Choroid plexus epithelial cell (primary cell): Measurements from ENCODE around the gene CFAP53.

Experiments
- DNase-seq: peaks from one replicate; pipeline ENCODE4 v3.0.0-alpha.2; 2010; ENCODE audit warnings: low read depth
- H3K4me3 ChIP-seq: 2 replicates; pipeline ENCODE4 v1.5.1; 2011; ENCODE audit warnings: low read depth, mild to moderate bottlenecking, control low read depth, low read length, moderate library complexity
- CTCF ChIP-seq: conservative IDR thresholded peaks from 2 replicates; pipeline ENCODE4 v1.5.1; 2011; ENCODE audit warnings: low read depth, mild to moderate bottlenecking, control low read depth, inconsistent platforms, low read length, moderate library complexity

The CFAP53 gene

GRCh38 chr18:50201476-50202018, 64.7 kb downstream of the CFAP53 start:
- no peak for TF ChIP-seq CTCF
- no peak overlapping the region for H3K4me3 ChIP-seq
- peak; percentile 8 for DNase-seq

- no peak overlapping the region for H3K4me3 ChIP-seq
- DNase-seq: no peak
- TF ChIP-seq CTCF: no peak
These were observed 66.4 kb downstream of the CFAP53 start for GRCh38 chr18:50199921-50200320.

GRCh38 chr18:50199346-50199855, 66.9 kb downstream of the CFAP53 start:
- no peak for TF ChIP-seq CTCF
- no peak for DNase-seq
- no peak overlapping the region for H3K4me3 ChIP-seq

GRCh38 chr18:50196261-50196660, 70.0 kb downstream of the CFAP53 start:
- no peak for DNase-seq
- no peak for TF ChIP-seq CTCF
- H3K4me3 ChIP-seq: no peak overlapping the region

GRCh38 chr18:50195689-50196088, 70.6 kb downstream of the CFAP53 start:
- H3K4me3 ChIP-seq: no peak overlapping the region
- DNase-seq: no peak
- TF ChIP-seq CTCF: no peak

- TF ChIP-seq CTCF: no peak
- peak within 1 kb of the TSS; percentile 29 for H3K4me3 ChIP-seq
- no peak for DNase-seq
These were observed 71.4 kb downstream of the CFAP53 start, which contains the start of gene MYO5B for GRCh38 chr18:50194631-50195532. Gene MYO5B (minus strand): TSS chr18:50195147. CDS start chr18:50194793, 354 bp downstream.
